HCT116 (cell line): ENCODE results near the gene RNF148. TPM values are rescaled to one million over a fixed set of nuclear protein-coding genes. Genes with fewer than 3 reads are reported as not detected.

Source experiments
- ATAC-seq: fragments of 200-7000 bp; cut with Tn5 transposase; 2 replicates; pipeline ENCODE4 v1.9.1; 2020; ENCODE audit warnings: mild to moderate bottlenecking, moderate library complexity
- Bru-seq: library from RNA; stranded (reverse); fragments of 400-500 nt; gene quantifications from one replicate; lab custom pipeline; 2021; lab: Mats Ljungman, UMichigan
- BruChase-seq, 2 experiments: library from RNA; stranded (reverse); fragments of 400-500 nt; gene quantifications; one replicate each; lab custom pipeline; 2021; lab: Mats Ljungman, UMichigan
- BruUV-seq: library from RNA; stranded (reverse); fragments of 400-500 nt; replicated peaks from 2 replicates; lab custom pipeline; 2021; lab: Mats Ljungman, UMichigan
- CTCF ChIA-PET: fragments of 300-600 bp; sonication (Branson Sonifier 250); formaldehyde crosslinking; loops from one replicate; lab custom pipeline; 2021; ENCODE audit warnings: antibody characterized with exemption; lab: Charles Lee
- POLR2A ChIA-PET: fragments of 300-600, 350-600 bp; sonication (Branson Sonifier 250); formaldehyde crosslinking; loops from one replicate; lab custom pipeline; 2021; ENCODE audit warnings: antibody characterized with exemption; lab: Charles Lee
- RAD21 ChIA-PET, 2 experiments: fragments of 300-600 bp; sonication (Branson Sonifier 250); formaldehyde crosslinking; loops; one replicate each; lab custom pipeline; 2023; ENCODE audit warnings: low total read pairs in 2 of 2; ENCODE audit not compliant: uncharacterized antibody in 2 of 2, unreplicated experiment in 2 of 2, low non-redundant PET in 1 of 2; lab: Charles Lee
- DNase-seq: peaks from one replicate; pipeline ENCODE4 v3.0.0-alpha.2; 2010; ENCODE audit warnings: low read depth, low spot score
- H2AFZ ChIP-seq: fragments of 200-600 bp; shearing (Covaris generic), sonication (generic); 2 replicates; pipeline ENCODE4 v1.6.1; 2017; ENCODE audit warnings: low read depth, mixed run types, mixed read lengths, antibody characterized with exemption, low read length; ENCODE audit not compliant: poor library complexity, severe bottlenecking
- H3K27ac ChIP-seq: 2 replicates; pipeline ENCODE4 v1.5.1; 2012; ENCODE audit warnings: low read depth, low read length
- H3K27me3 ChIP-seq: fragments of 200-600 bp; sonication (generic); 2 replicates; pipeline ENCODE4 v1.6.1; 2016; ENCODE audit warnings: mixed run types, low read length, mixed read lengths; ENCODE audit not compliant: insufficient read depth
- H3K36me3 ChIP-seq, 2 experiments: fragments of 200-500 bp in 1 of 2; fragments of 200-600 bp in 1 of 2; sonication (Bioruptor generic) in 1 of 2; sonication (generic) in 1 of 2; 2 replicates each; pipeline versions ENCODE4 v1.5.1 to v1.6.1; 2014 to 2016; ENCODE audit warnings: low read length in 2 of 2, inconsistent platforms in 1 of 2, mixed read lengths in 1 of 2, mixed run types in 1 of 2; ENCODE audit not compliant: insufficient read depth in 2 of 2, control insufficient read depth in 1 of 2
- H3K4me1 ChIP-seq, 2 experiments: fragments of 200-600 bp in 1 of 2; sonication (generic) in 1 of 2; 2 replicates each; pipeline versions ENCODE4 v1.5.1 to v1.6.1; 2012 to 2017; ENCODE audit warnings: low read length in 2 of 2, inconsistent platforms in 1 of 2, mild to moderate bottlenecking in 1 of 2, mixed read lengths in 1 of 2, mixed run types in 1 of 2, moderate library complexity in 1 of 2; ENCODE audit not compliant: insufficient read depth in 2 of 2, control insufficient read depth in 1 of 2
- H3K4me2 ChIP-seq: fragments of 200-600 bp; sonication (generic); 2 replicates; pipeline ENCODE4 v1.6.1; 2017; ENCODE audit warnings: mixed run types, low read length, mixed read lengths
- H3K4me3 ChIP-seq, 2 experiments: fragments of 200-600 bp in 1 of 2; sonication (generic) in 1 of 2; replicated peaks in 1 of 2; 2 replicates each; pipeline ENCODE4 v1.5.1; 2011 to 2016; ENCODE audit warnings: low read length in 2 of 2, control low read depth in 1 of 2, low read depth in 1 of 2, mild to moderate bottlenecking in 1 of 2, mixed read lengths in 1 of 2, mixed run types in 1 of 2
- H3K79me2 ChIP-seq: fragments of 200-600 bp; sonication (generic); 2 replicates; pipeline ENCODE4 v1.6.1; 2017; ENCODE audit warnings: mild to moderate bottlenecking, mixed run types, low read length, moderate library complexity, mixed read lengths; ENCODE audit not compliant: insufficient read depth
- H3K9ac ChIP-seq: fragments of 200-600 bp; sonication (generic); 2 replicates; pipeline ENCODE4 v1.6.1; 2016; ENCODE audit warnings: low read length, mixed read lengths
- H3K9me2 ChIP-seq: fragments of 200-600 bp; sonication (generic), shearing (Covaris generic); 2 replicates; pipeline ENCODE4 v1.6.1; 2017; ENCODE audit warnings: mixed run types, mild to moderate bottlenecking, moderate library complexity; ENCODE audit not compliant: insufficient read depth
- H3K9me3 ChIP-seq, 2 experiments: fragments of 200-500 bp in 1 of 2; fragments of 200-600 bp in 1 of 2; sonication (Bioruptor generic) in 1 of 2; sonication (generic) in 1 of 2; 2 replicates each; pipeline ENCODE4 v1.6.1; 2014 to 2017; ENCODE audit warnings: low read length in 2 of 2, mixed read lengths in 2 of 2, inconsistent platforms in 1 of 2, low read depth in 1 of 2, mild to moderate bottlenecking in 1 of 2, mixed run types in 1 of 2, moderate library complexity in 1 of 2; ENCODE audit not compliant: control insufficient read depth in 1 of 2, insufficient read depth in 1 of 2
- H4K20me1 ChIP-seq: fragments of 200-600 bp; sonication (generic), shearing (Covaris generic); 2 replicates; pipeline ENCODE4 v1.6.1; 2017; ENCODE audit warnings: mixed run types, mild to moderate bottlenecking, moderate library complexity; ENCODE audit not compliant: insufficient read depth
- EZH2phosphoT487 ChIP-seq: fragments of 200-600 bp; IDR thresholded peaks from 2 replicates; pipeline ENCODE4 v1.6.1; 2018; ENCODE audit warnings: antibody characterized with exemption, borderline replicate concordance
- SRF ChIP-seq: IDR thresholded peaks from 2 replicates; pipeline ENCODE4 v1.6.1; 2012; ENCODE audit warnings: low read depth
- intact Hi-C: fragments of 100-400 bp; cut with micrococcal nuclease; formaldehyde crosslinking; loops from 2 replicates; pipeline ENCODE4 v1.10.0; 2022
- long read RNA-seq: library from polyadenylated mRNA; unstranded; transcript quantifications from one replicate; pipeline ENCODE4 v2.0.0, GENCODE V29; 2021; ENCODE audit not compliant: unreplicated experiment
- polyA plus RNA-seq: library from polyadenylated mRNA; unstranded; fragments of >200 nt; gene quantifications from 2 replicates; pipeline ENCODE4 v1.2.1, GENCODE V29; 2012; ENCODE audit warnings: missing spikeins
- total RNA-seq: library from RNA; stranded (reverse); gene quantifications from one replicate; pipeline ENCODE4 v1.2.1, GENCODE V29; 2021; ENCODE audit not compliant: unreplicated experiment
- TF ChIP-seq, protein P1 (sequence below), 3 experiments: fragments of 200-600 bp in 1 of 3; sonication (generic) in 1 of 3; IDR thresholded peaks in 2 of 3; conservative IDR thresholded peaks in 1 of 3; 2 replicates each; pipeline ENCODE4 v1.5.1; 2012 to 2017; ENCODE audit warnings: low read depth in 2 of 3, low read length in 2 of 3, antibody characterized with exemption in 1 of 3, borderline replicate concordance in 1 of 3, control low read depth in 1 of 3, mild to moderate bottlenecking in 1 of 3, mixed read lengths in 1 of 3, mixed run types in 1 of 3, moderate library complexity in 1 of 3; ENCODE audit not compliant: insufficient read depth in 1 of 3
- TF ChIP-seq, protein P2 (sequence below): IDR thresholded peaks from 2 replicates; pipeline ENCODE4 v1.6.1; 2011; ENCODE audit warnings: mild to moderate bottlenecking, low read length, moderate library complexity; ENCODE audit not compliant: insufficient replicate concordance; ENCODE audit errors: extremely low read depth

Gene RNF148, protein sequence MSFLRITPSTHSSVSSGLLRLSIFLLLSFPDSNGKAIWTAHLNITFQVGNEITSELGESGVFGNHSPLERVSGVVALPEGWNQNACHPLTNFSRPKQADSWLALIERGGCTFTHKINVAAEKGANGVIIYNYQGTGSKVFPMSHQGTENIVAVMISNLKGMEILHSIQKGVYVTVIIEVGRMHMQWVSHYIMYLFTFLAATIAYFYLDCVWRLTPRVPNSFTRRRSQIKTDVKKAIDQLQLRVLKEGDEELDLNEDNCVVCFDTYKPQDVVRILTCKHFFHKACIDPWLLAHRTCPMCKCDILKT
- total RNA-seq (0.22 TPM), Bru-seq, nascent RNA (percentile 45 among the genes with signal in this experiment), BruChase-seq, experiment 1, labeled RNA remaining after a 6-hour chase (percentile 25 among the genes with signal in this experiment), BruChase-seq, experiment 2, labeled RNA remaining after a 2-hour chase (percentile 40 among the genes with signal in this experiment)
- polyA plus RNA-seq = not detected in 2 replicates
- long read RNA-seq = 0 reads

DNA sequence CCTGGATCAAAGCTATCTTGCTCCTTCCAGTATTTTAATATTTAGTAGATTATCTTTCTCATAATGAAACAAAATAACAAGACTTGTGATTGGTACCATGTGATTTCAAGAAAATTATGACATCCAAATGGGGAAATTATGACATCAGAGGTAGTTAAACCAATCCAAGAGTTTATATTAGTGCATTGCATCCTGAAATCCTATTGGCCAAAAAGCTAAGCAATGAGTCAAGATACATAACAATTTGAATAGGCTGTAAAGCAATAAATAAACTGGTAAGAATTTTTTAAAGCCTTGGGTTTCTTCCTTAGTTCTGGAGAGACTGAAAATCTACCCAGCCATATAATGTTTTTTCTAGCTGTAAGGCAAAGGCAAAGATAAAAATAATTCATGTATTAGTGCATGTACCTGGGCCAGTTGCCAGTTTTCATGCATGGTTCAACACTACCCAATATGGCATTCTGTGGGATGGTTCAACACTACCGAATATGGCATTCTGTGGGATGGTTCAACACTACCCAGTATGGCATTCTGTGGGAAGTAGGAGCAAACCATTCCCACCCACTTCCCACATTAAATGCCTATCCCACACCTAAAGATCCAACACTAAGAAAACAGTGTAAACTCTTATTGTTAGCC, at the start of gene RNF148:
TSS of gene RNF148 (minus strand) at position 51 of the 639 bp plus-strand sequence. CDS start 172 bp downstream, outside the sequence.
- H3K4me3 ChIP-seq = no peak within 1 kb of the TSS
- H2AFZ ChIP-seq = no peak within 1 kb of the TSS
- CTCF ChIA-PET = no interaction called here
- H3K9me2 ChIP-seq = no peaks in the 10 kb centered on the region
- H3K9ac ChIP-seq = no peak within 1 kb of the TSS
- H3K4me2 ChIP-seq = no peak within 1 kb of the TSS
- DNase-seq (no peak), ATAC-seq (no peak)
- no peaks in the 10 kb centered on the region for H3K79me2 ChIP-seq
- H4K20me1 ChIP-seq = no peaks in the 10 kb centered on the region
- intact Hi-C loops = no loop called here
- no peaks in the 10 kb centered on the region for H3K4me1 ChIP-seq
- BruUV-seq = no TSS peak
- no peaks in the 10 kb centered on the region for H3K9me3 ChIP-seq
- H3K36me3 ChIP-seq = no peaks in the 10 kb centered on the region
- POLR2A ChIA-PET = no interaction called here
- H3K27me3 ChIP-seq = no peaks in the 10 kb centered on the region
- RAD21 ChIA-PET = no interaction called here
- TF ChIP-seq EZH2phosphoT487 = no peak
- TF ChIP-seq, protein P1, sequence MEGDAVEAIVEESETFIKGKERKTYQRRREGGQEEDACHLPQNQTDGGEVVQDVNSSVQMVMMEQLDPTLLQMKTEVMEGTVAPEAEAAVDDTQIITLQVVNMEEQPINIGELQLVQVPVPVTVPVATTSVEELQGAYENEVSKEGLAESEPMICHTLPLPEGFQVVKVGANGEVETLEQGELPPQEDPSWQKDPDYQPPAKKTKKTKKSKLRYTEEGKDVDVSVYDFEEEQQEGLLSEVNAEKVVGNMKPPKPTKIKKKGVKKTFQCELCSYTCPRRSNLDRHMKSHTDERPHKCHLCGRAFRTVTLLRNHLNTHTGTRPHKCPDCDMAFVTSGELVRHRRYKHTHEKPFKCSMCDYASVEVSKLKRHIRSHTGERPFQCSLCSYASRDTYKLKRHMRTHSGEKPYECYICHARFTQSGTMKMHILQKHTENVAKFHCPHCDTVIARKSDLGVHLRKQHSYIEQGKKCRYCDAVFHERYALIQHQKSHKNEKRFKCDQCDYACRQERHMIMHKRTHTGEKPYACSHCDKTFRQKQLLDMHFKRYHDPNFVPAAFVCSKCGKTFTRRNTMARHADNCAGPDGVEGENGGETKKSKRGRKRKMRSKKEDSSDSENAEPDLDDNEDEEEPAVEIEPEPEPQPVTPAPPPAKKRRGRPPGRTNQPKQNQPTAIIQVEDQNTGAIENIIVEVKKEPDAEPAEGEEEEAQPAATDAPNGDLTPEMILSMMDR (IDR thresholded peaks at IDR 0.05 in 2 of 3, conservative IDR thresholded peaks at IDR 0.05 in 1 of 3; ENCODE audit: borderline replicate concordance in 1 of 3, insufficient read depth in 1 of 3, low read depth in 2 of 3, low read length in 2 of 3) = no peak
- TF ChIP-seq, protein P2, sequence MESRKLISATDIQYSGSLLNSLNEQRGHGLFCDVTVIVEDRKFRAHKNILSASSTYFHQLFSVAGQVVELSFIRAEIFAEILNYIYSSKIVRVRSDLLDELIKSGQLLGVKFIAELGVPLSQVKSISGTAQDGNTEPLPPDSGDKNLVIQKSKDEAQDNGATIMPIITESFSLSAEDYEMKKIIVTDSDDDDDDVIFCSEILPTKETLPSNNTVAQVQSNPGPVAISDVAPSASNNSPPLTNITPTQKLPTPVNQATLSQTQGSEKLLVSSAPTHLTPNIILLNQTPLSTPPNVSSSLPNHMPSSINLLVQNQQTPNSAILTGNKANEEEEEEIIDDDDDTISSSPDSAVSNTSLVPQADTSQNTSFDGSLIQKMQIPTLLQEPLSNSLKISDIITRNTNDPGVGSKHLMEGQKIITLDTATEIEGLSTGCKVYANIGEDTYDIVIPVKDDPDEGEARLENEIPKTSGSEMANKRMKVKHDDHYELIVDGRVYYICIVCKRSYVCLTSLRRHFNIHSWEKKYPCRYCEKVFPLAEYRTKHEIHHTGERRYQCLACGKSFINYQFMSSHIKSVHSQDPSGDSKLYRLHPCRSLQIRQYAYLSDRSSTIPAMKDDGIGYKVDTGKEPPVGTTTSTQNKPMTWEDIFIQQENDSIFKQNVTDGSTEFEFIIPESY = no peak
- TF ChIP-seq SRF = no peak
- no peak within 1 kb of the TSS for H3K27ac ChIP-seq
